K562 (cell line): Measurements from ENCODE around the gene PCDH1. TPM values are rescaled to one million over a fixed set of nuclear protein-coding genes. Genes with fewer than 3 reads are reported as not detected.

ENCODE experiments used
- ATF2 ChIP-seq: sonication (generic); formaldehyde crosslinking; IDR thresholded peaks from 2 replicates; pipeline ENCODE4 v1.8.1; 2022; ENCODE audit warnings: missing genetic modification reagents
- CGGBP1 ChIP-seq: fragments of 250-450 bp; sonication (Bioruptor Pico); IDR thresholded peaks from 2 replicates; pipeline ENCODE4 v1.9.0; 2021; ENCODE audit warnings: mild to moderate bottlenecking
- E4F1 ChIP-seq: fragments of 250-450 bp; sonication (Bioruptor Pico); IDR thresholded peaks from 2 replicates; pipeline ENCODE4 v1.5.0; 2021; ENCODE audit warnings: mild to moderate bottlenecking, borderline replicate concordance
- HMG20A ChIP-seq: fragments of 450-650 bp; formaldehyde crosslinking; conservative IDR thresholded peaks from 2 replicates; pipeline ENCODE4 v1.4.0; 2020; ENCODE audit warnings: mild to moderate bottlenecking, mixed read lengths
- KLF16 ChIP-seq: IDR thresholded peaks from 2 replicates; pipeline ENCODE4 v1.6.1; 2016; ENCODE audit warnings: antibody characterized with exemption
- LEF1 ChIP-seq: fragments of 450-650 bp; IDR thresholded peaks from 2 replicates; pipeline ENCODE4 v1.6.1; 2016; ENCODE audit warnings: mild to moderate bottlenecking
- MCM7 ChIP-seq, 2 experiments: fragments of 450-650 bp; IDR thresholded peaks; 2 replicates each; pipeline ENCODE4 v1.6.1; 2016 to 2018
- MECOM ChIP-seq: fragments of 250-450 bp; sonication (Bioruptor Pico); IDR thresholded peaks from 2 replicates; pipeline ENCODE4 v1.8.0; 2022; ENCODE audit warnings: inconsistent platforms
- NFIC ChIP-seq: fragments of 450-650 bp; IDR thresholded peaks from 2 replicates; pipeline ENCODE4 v1.6.1; 2017; ENCODE audit warnings: mild to moderate bottlenecking, inconsistent platforms
- PURB ChIP-seq: sonication (generic); formaldehyde crosslinking; IDR thresholded peaks from 2 replicates; pipeline ENCODE4 v1.9.0; 2021; ENCODE audit warnings: low read depth, mild to moderate bottlenecking, missing genetic modification reagents
- RBM39 ChIP-seq: fragments of 200-400 bp; formaldehyde crosslinking; optimal IDR thresholded peaks from 2 replicates; pipeline ENCODE3; 2018; ENCODE audit warnings: low read depth, low read length
- SAP30 ChIP-seq: fragments of 200-600 bp; sonication (generic); IDR thresholded peaks from 2 replicates; pipeline ENCODE4 v1.6.1; 2012; ENCODE audit warnings: borderline replicate concordance, low read depth, mild to moderate bottlenecking, moderate library complexity, low read length, control low read depth, inconsistent platforms; ENCODE audit not compliant: insufficient read depth, poor library complexity, severe bottlenecking
- SMARCA4 ChIP-seq: fragments of 450-650 bp; IDR thresholded peaks from 2 replicates; pipeline ENCODE4 v1.6.1; 2016
- SP1 ChIP-seq: sonication (generic); formaldehyde crosslinking; IDR thresholded peaks from 2 replicates; pipeline ENCODE4 v1.8.1; 2022; ENCODE audit warnings: mild to moderate bottlenecking, missing genetic modification reagents
- SPI1 ChIP-seq: IDR thresholded peaks from 2 replicates; pipeline ENCODE4 v1.6.1; 2011; ENCODE audit warnings: low read depth, low read length, control low read depth, borderline replicate concordance
- TGIF2 ChIP-seq: sonication (generic); formaldehyde crosslinking; IDR thresholded peaks from 2 replicates; pipeline ENCODE4 v1.8.1; 2022; ENCODE audit warnings: mild to moderate bottlenecking, missing genetic modification reagents, moderate library complexity
- ZBTB9 ChIP-seq: fragments of 450-650 bp; formaldehyde crosslinking; IDR thresholded peaks from 2 replicates; pipeline ENCODE4 v1.4.0; 2020; ENCODE audit warnings: mild to moderate bottlenecking, moderate library complexity
- ZNF143 ChIP-seq: sonication (generic); formaldehyde crosslinking; IDR thresholded peaks from 2 replicates; pipeline ENCODE4 v1.9.0; 2022; ENCODE audit warnings: mild to moderate bottlenecking, missing genetic modification reagents
- ZNF79 ChIP-seq: fragments of 250-450 bp; sonication (Bioruptor Pico); IDR thresholded peaks from 2 replicates; pipeline ENCODE4 v1.4.0; 2020; ENCODE audit warnings: low read depth, mild to moderate bottlenecking, moderate library complexity
- ZSCAN29 ChIP-seq: fragments of 450-650 bp; IDR thresholded peaks from 2 replicates; pipeline ENCODE4 v1.6.1; 2017
- polyA plus RNA-seq, 8 experiments: library from polyadenylated mRNA; depleted of rRNA in 4 of 8; stranded (reverse) in 5 of 8; unstranded in 3 of 8; fragments of >200 nt; fragmentation: Nextera tagmentation in 2 of 8; fragmentation: Illumina TruSeq in 1 of 8; extraction: Ambion mirVana in 2 of 8; extraction: Trizol in 1 of 8; gene quantifications; 2 replicates each; pipeline versions ENCODE4 v1.2.1 to v1.2.3, GENCODE V29; 2011 to 2014; ENCODE audit warnings: inconsistent platforms in 1 of 8, missing spikeins in 1 of 8
- total RNA-seq, 7 experiments: library from RNA; depleted of rRNA in 6 of 7; stranded (reverse); fragments of >200 nt in 6 of 7; fragmentation: Illumina TruSeq in 2 of 7; extraction: Trizol in 2 of 7; gene quantifications; 2 replicates each; pipeline versions ENCODE4 v1.2.1 to v1.2.3, GENCODE V29; 2011 to 2021; ENCODE audit warnings: low replicate concordance in 1 of 7
- TF ChIP-seq, protein P1 (sequence below): sonication (generic); formaldehyde crosslinking; IDR thresholded peaks from 2 replicates; pipeline ENCODE4 v1.8.1; 2022; ENCODE audit warnings: missing genetic modification reagents
- TF ChIP-seq, protein P2 (sequence below): IDR thresholded peaks from 2 replicates; pipeline ENCODE4 v1.6.1; 2016; ENCODE audit warnings: missing genetic modification characterization, missing compliant biosample characterization

The PCDH1 gene
- total and polyA plus RNA-seq, 9 of the 15 experiments (the other 6 are each of a cell fraction or from before 2014, with no cell fraction given) = 0.11 to 3.6 (median 1.9) TPM; not detected in 1

DNA sequence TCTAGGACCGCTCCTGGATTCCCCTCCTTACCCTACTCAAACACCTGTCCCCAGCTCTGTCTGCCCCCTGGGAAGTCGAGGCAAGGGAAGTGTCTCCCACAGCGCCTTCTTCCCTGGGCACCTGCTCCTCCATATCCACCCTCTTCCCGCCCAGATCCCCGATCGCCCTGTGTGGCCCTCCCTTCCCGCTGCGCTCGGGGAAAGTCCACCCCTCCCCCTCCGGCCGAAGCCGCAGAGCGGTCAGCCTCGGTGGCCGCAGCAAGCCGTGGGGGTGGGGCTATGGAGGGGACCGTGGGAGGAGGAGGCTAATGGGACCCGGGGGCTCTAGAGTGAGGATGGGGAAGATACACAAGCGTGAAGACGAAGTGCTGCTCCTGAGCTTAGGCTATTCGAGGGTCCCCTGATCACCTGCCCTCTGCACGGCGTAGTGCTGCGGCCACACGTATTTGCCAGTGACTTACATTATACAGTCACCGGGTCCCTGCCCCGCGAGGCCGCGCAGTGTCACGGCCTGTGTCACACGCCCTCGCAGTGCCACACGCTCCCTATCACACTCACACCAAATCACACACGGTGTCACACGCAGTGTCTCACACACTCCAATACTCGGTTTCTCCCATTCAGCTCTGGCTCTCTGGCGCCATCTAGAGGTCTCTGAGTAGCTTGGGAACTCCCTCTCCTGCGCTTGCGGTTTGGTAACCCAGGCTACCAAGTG, 658 bp upstream of the PCDH1 start (continued):
- TF ChIP-seq ZSCAN29 (no peak), RBM39 (no peak), TGIF2 (CRISPR knock-in tag) (no peak), E4F1 (CRISPR knock-in tag) (no peak), LEF1 (no peak), ZNF79 (CRISPR knock-in tag) (no peak), ATF2 (no peak), ZNF143 (no peak), SMARCA4 (peak; percentile 25; the same call in 1 of the 2 replicates), SPI1 (no peak), HMG20A (CRISPR knock-in tag) (no peak), MECOM (CRISPR knock-in tag) (no peak), PURB (CRISPR knock-in tag) (no peak), ZBTB9 (CRISPR knock-in tag) (no peak), NFIC (no peak), MCM7 (IDR thresholded peaks at IDR 0.05) (no peak), CGGBP1 (no peak), KLF16 (peak; percentile 40; the same call in 1 of the 2 replicates), SAP30 (peak; percentile 59), SP1 (CRISPR knock-in tag) (no peak)
- TF ChIP-seq, protein P1, sequence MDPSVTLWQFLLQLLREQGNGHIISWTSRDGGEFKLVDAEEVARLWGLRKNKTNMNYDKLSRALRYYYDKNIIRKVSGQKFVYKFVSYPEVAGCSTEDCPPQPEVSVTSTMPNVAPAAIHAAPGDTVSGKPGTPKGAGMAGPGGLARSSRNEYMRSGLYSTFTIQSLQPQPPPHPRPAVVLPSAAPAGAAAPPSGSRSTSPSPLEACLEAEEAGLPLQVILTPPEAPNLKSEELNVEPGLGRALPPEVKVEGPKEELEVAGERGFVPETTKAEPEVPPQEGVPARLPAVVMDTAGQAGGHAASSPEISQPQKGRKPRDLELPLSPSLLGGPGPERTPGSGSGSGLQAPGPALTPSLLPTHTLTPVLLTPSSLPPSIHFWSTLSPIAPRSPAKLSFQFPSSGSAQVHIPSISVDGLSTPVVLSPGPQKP (CRISPR knock-in tag) = no peak
- TF ChIP-seq, protein P2, sequence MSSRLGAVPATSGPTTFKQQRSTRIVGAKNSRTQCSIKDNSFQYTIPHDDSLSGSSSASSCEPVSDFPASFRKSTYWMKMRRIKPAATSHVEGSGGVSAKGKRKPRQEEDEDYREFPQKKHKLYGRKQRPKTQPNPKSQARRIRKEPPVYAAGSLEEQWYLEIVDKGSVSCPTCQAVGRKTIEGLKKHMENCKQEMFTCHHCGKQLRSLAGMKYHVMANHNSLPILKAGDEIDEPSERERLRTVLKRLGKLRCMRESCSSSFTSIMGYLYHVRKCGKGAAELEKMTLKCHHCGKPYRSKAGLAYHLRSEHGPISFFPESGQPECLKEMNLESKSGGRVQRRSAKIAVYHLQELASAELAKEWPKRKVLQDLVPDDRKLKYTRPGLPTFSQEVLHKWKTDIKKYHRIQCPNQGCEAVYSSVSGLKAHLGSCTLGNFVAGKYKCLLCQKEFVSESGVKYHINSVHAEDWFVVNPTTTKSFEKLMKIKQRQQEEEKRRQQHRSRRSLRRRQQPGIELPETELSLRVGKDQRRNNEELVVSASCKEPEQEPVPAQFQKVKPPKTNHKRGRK (tag) = no peak
